H1 (cell line): ENCODE results near the gene PRKCD. TPM values are rescaled to one million over a fixed set of nuclear protein-coding genes. Genes with fewer than 3 reads are reported as not detected.

Experiments
- CTCF ChIA-PET: fragments of 300-600 bp; sonication (Branson Sonifier 250); formaldehyde crosslinking; loops from one replicate; lab custom pipeline; 2021; ENCODE audit not compliant: partially characterized antibody; lab: Charles Lee
- POLR2A ChIA-PET: fragments of 300-600 bp; sonication (Branson Sonifier 250); formaldehyde crosslinking; loops from one replicate; lab custom pipeline; 2021; ENCODE audit warnings: inconsistent platforms; ENCODE audit not compliant: partially characterized antibody; lab: Charles Lee
- DNase-seq, 2 experiments: peaks; one replicate each; pipeline versions ENCODE4 v3.0.0 to v3.0.0-alpha.2; 2010 to 2022; ENCODE audit warnings: low spot score in 2 of 2, low read depth in 1 of 2, mixed read lengths in 1 of 2
- FAIRE-seq: peaks from 2 replicates; lab custom pipeline; 2011; peaks lifted over from hg19 to GRCh38; lab: Jason Lieb, UNC
- H2AFZ ChIP-seq: 2 replicates; pipeline ENCODE4 v1.8.1; 2012; ENCODE audit warnings: low read length, inconsistent platforms
- H2AK5ac ChIP-seq: 2 replicates; pipeline ENCODE4 v1.6.1; 2013; ENCODE audit warnings: low read depth, low read length
- H2BK120ac ChIP-seq: replicated peaks from 2 replicates; pipeline ENCODE3; 2013; ENCODE audit warnings: low read depth, low read length, inconsistent platforms
- H2BK12ac ChIP-seq: 2 replicates; pipeline ENCODE4 v1.6.1; 2013; ENCODE audit warnings: low read depth, low read length
- H2BK15ac ChIP-seq: 2 replicates; pipeline ENCODE4 v1.6.1; 2013; ENCODE audit warnings: low read length
- H2BK20ac ChIP-seq: 2 replicates; pipeline ENCODE4 v1.6.1; 2013; ENCODE audit warnings: low read length
- H2BK5ac ChIP-seq: 2 replicates; pipeline ENCODE4 v1.6.1; 2013; ENCODE audit warnings: low read depth, low read length
- H3K14ac ChIP-seq: 2 replicates; pipeline ENCODE4 v1.6.1; 2013; ENCODE audit warnings: inconsistent platforms; ENCODE audit not compliant: insufficient read length
- H3K18ac ChIP-seq: 2 replicates; pipeline ENCODE4 v1.6.1; 2013; ENCODE audit warnings: low read length; ENCODE audit errors: extremely low read depth
- H3K23ac ChIP-seq: 2 replicates; pipeline ENCODE4 v1.6.1; 2013; ENCODE audit warnings: inconsistent platforms; ENCODE audit not compliant: insufficient read length
- H3K23me2 ChIP-seq: 2 replicates; pipeline ENCODE4 v1.6.1; 2013; ENCODE audit warnings: low read depth, low read length
- H3K27ac ChIP-seq: 2 replicates; pipeline ENCODE4 v1.6.1; 2011; ENCODE audit warnings: low read depth, low read length, inconsistent platforms
- H3K27me3 ChIP-seq, 4 experiments: replicated peaks in 1 of 4; 1 replicate in 1 of 4; 2 replicates in 3 of 4; pipeline versions ENCODE4 v1.6.1 to v1.8.1; 2011 to 2013; ENCODE audit warnings: low read length in 3 of 4, mild to moderate bottlenecking in 3 of 4, inconsistent platforms in 2 of 4, mixed read lengths in 2 of 4, moderate library complexity in 1 of 4; ENCODE audit not compliant: control insufficient read depth in 3 of 4, insufficient read depth in 3 of 4; ENCODE audit errors: extremely low read depth in 1 of 4
- H3K36me3 ChIP-seq, 4 experiments: 2 replicates each; pipeline versions ENCODE4 v1.6.1 to v1.8.1; 2011 to 2013; ENCODE audit warnings: mild to moderate bottlenecking in 4 of 4, low read length in 3 of 4, moderate library complexity in 2 of 4, control low read depth in 1 of 4, inconsistent platforms in 1 of 4; ENCODE audit not compliant: insufficient read depth in 4 of 4, control insufficient read depth in 2 of 4
- H3K4ac ChIP-seq: replicated peaks from 2 replicates; pipeline ENCODE3; 2013; ENCODE audit warnings: low read length, low read depth, mixed read lengths, inconsistent platforms; ENCODE audit not compliant: insufficient read length
- H3K4me1 ChIP-seq, 4 experiments: replicated peaks in 1 of 4; 1 replicate in 1 of 4; 2 replicates in 3 of 4; pipeline versions ENCODE4 v1.6.1 to v1.8.1; 2011 to 2013; ENCODE audit warnings: low read length in 3 of 4, inconsistent platforms in 2 of 4, mixed read lengths in 1 of 4; ENCODE audit not compliant: insufficient read depth in 4 of 4, control insufficient read depth in 3 of 4
- H3K4me2 ChIP-seq, 2 experiments: 2 replicates each; pipeline versions ENCODE4 v1.6.1 to v1.8.1; 2011 to 2013; ENCODE audit warnings: low read depth in 2 of 2, low read length in 2 of 2, control low read depth in 1 of 2, inconsistent platforms in 1 of 2, mild to moderate bottlenecking in 1 of 2; ENCODE audit not compliant: insufficient read depth in 1 of 2
- H3K4me3 ChIP-seq, 4 experiments: fragments of 200-600, 300-600 bp in 1 of 4; sonication (generic), shearing (Covaris generic), sonication (Bioruptor Twin) in 1 of 4; 2 replicates each; pipeline versions ENCODE4 v1.5.1 to v1.8.1; 2011 to 2016; ENCODE audit warnings: low read length in 4 of 4, low read depth in 3 of 4, control low read depth in 2 of 4, inconsistent platforms in 2 of 4, mild to moderate bottlenecking in 2 of 4, mixed read lengths in 1 of 4, moderate library complexity in 1 of 4; ENCODE audit not compliant: insufficient read depth in 2 of 4; ENCODE audit errors: extremely low read depth in 1 of 4
- H3K56ac ChIP-seq: replicated peaks from 2 replicates; pipeline ENCODE3; 2013; ENCODE audit warnings: low read depth, mild to moderate bottlenecking, mixed read lengths, low read length, inconsistent platforms; ENCODE audit not compliant: insufficient read length
- H3K79me1 ChIP-seq: 2 replicates; pipeline ENCODE4 v1.6.1; 2013; ENCODE audit warnings: low read depth, low read length, control low read depth
- H3K79me2 ChIP-seq, 2 experiments: 2 replicates each; pipeline versions ENCODE4 v1.6.1 to v1.8.1; 2012 to 2013; ENCODE audit warnings: low read length in 2 of 2, mild to moderate bottlenecking in 2 of 2, inconsistent platforms in 1 of 2; ENCODE audit not compliant: insufficient read depth in 2 of 2, control insufficient read depth in 1 of 2
- H3K9ac ChIP-seq, 4 experiments: replicated peaks in 1 of 4; 1 replicate in 1 of 4; 2 replicates in 3 of 4; pipeline versions ENCODE4 v1.6.1 to v1.8.1; 2011 to 2013; ENCODE audit warnings: low read depth in 3 of 4, low read length in 3 of 4, control low read depth in 2 of 4, mild to moderate bottlenecking in 2 of 4, moderate library complexity in 2 of 4, inconsistent platforms in 1 of 4; ENCODE audit errors: extremely low read depth in 1 of 4
- H3K9me3 ChIP-seq, 2 experiments: 2 replicates each; pipeline versions ENCODE4 v1.6.1 to v1.8.1; 2012 to 2013; ENCODE audit warnings: mild to moderate bottlenecking in 2 of 2, moderate library complexity in 2 of 2, control low read depth in 1 of 2, inconsistent platforms in 1 of 2, low read depth in 1 of 2, low read length in 1 of 2, mixed read lengths in 1 of 2; ENCODE audit not compliant: insufficient read depth in 2 of 2
- H4K20me1 ChIP-seq, 2 experiments: replicated peaks in 1 of 2; 2 replicates each; pipeline versions ENCODE3 to v1.8.1; 2011 to 2013; ENCODE audit warnings: inconsistent platforms in 2 of 2, low read length in 2 of 2, mild to moderate bottlenecking in 1 of 2; ENCODE audit not compliant: insufficient read depth in 2 of 2, control insufficient read depth in 1 of 2
- H4K5ac ChIP-seq: 2 replicates; pipeline ENCODE4 v1.6.1; 2013; ENCODE audit warnings: low read length, low read depth, mixed read lengths, inconsistent platforms; ENCODE audit not compliant: insufficient read length
- H4K8ac ChIP-seq: 2 replicates; pipeline ENCODE4 v1.8.0; 2013; ENCODE audit warnings: mild to moderate bottlenecking, moderate library complexity, low read length, inconsistent platforms; ENCODE audit not compliant: insufficient read depth; ENCODE audit errors: extremely low read depth
- H4K91ac ChIP-seq: replicated peaks from 2 replicates; pipeline ENCODE3; 2013; ENCODE audit warnings: low read length, mixed read lengths, inconsistent platforms; ENCODE audit not compliant: insufficient read length
- ATF2 ChIP-seq: IDR thresholded peaks from 2 replicates; pipeline ENCODE4 v1.6.1; 2012; ENCODE audit warnings: low read length, inconsistent platforms
- BCL11A ChIP-seq, 2 experiments: IDR thresholded peaks; one replicate each; pipeline ENCODE4 v1.6.1; 2011; ENCODE audit warnings: low read depth in 2 of 2, low read length in 2 of 2, mild to moderate bottlenecking in 2 of 2
- CBX8 ChIP-seq: fragments of 300-800, 300-1000 bp; sonication (generic); IDR thresholded peaks from 2 replicates; pipeline ENCODE4 v1.7.1; 2016; ENCODE audit warnings: low read depth, low read length, borderline replicate concordance
- CEBPB ChIP-seq: IDR thresholded peaks from 2 replicates; pipeline ENCODE4 v1.6.1; 2012; ENCODE audit warnings: low read depth, low read length
- CHD1 ChIP-seq: IDR thresholded peaks from 2 replicates; pipeline ENCODE4 v1.6.1; 2012; ENCODE audit warnings: low read depth, low read length, improper control_type of control experiment
- CTBP2 ChIP-seq: IDR thresholded peaks from 2 replicates; pipeline ENCODE4 v1.7.0; 2011; ENCODE audit warnings: borderline replicate concordance, mild to moderate bottlenecking, moderate library complexity, mixed read lengths, low read length; ENCODE audit not compliant: insufficient read depth, insufficient read length
- GABPA ChIP-seq: IDR thresholded peaks from 2 replicates; pipeline ENCODE4 v1.6.1; 2011; ENCODE audit warnings: mild to moderate bottlenecking, low read length, moderate library complexity, borderline replicate concordance; ENCODE audit not compliant: insufficient read depth
- JUN ChIP-seq: IDR thresholded peaks from 2 replicates; pipeline ENCODE4 v1.6.1; 2011; ENCODE audit warnings: low read depth, mild to moderate bottlenecking, improper control_type of control experiment, low read length
- KDM1A ChIP-seq: fragments of 200-600, 300-600 bp; sonication (generic); IDR thresholded peaks from 2 replicates; pipeline ENCODE4 v1.7.1; 2016; ENCODE audit warnings: mild to moderate bottlenecking, low read length, borderline replicate concordance
- KDM5A ChIP-seq: fragments of 200-600 bp; IDR thresholded peaks from 2 replicates; pipeline ENCODE4 v1.7.1; 2012; ENCODE audit warnings: mild to moderate bottlenecking, low read length, inconsistent platforms, mixed read lengths
- NRF1 ChIP-seq: IDR thresholded peaks from 2 replicates; pipeline ENCODE4 v1.6.1; 2011; ENCODE audit warnings: mild to moderate bottlenecking, low read depth, low read length, improper control_type of control experiment
- POLR2A ChIP-seq, 2 experiments: IDR thresholded peaks; 1 replicate in 1 of 2; 2 replicates in 1 of 2; pipeline ENCODE4 v1.6.1; 2011; ENCODE audit warnings: low read depth in 2 of 2, low read length in 2 of 2, mild to moderate bottlenecking in 2 of 2; ENCODE audit errors: control extremely low read depth in 1 of 2
- SP2 ChIP-seq: IDR thresholded peaks from 2 replicates; pipeline ENCODE4 v1.6.1; 2012; ENCODE audit warnings: mild to moderate bottlenecking, low read length, inconsistent platforms
- WGBS, 2 experiments: shearing (Covaris generic) in 1 of 2; methylation state at CpG; one replicate each; pipeline versions ENCODE4 v1.1.6 to v1.1.7; 2013 to 2015; ENCODE audit warnings: low lambda C conversion rate in 2 of 2, mixed read lengths in 2 of 2, inconsistent platforms in 1 of 2, low coverage in 1 of 2, missing lambda C conversion rate in 1 of 2; ENCODE audit not compliant: insufficient replicate concordance in 2 of 2, insufficient coverage in 1 of 2, insufficient read length in 1 of 2; ENCODE audit errors: extremely low coverage in 1 of 2, missing lambda C conversion rate in 1 of 2; 5-methylcytosine and 5-hydroxymethylcytosine counted together
- polyA plus RNA-seq, 7 experiments: library from polyadenylated mRNA; depleted of rRNA in 3 of 7; stranded (reverse) in 5 of 7; unstranded in 2 of 7; fragments of >200 nt in 5 of 7; fragments of 200-250 nt in 2 of 7; gene quantifications; 1 replicate in 5 of 7; 2 replicates in 1 of 7; 4 replicates in 1 of 7; pipeline versions ENCODE4 v1.2.1 to v1.2.3, GENCODE V29; 2011 to 2013; ENCODE audit warnings: missing spikeins in 2 of 7, mixed read lengths in 2 of 7
- total RNA-seq: library from RNA; stranded (reverse); fragmentation: NEBNext Ultra II Directional; extraction: Animal tissue kit (Norgen Biotek cat#: 25700); gene quantifications from 2 replicates; pipeline ENCODE4 v1.2.1, GENCODE V29; 2021

The PRKCD gene
- total and polyA plus RNA-seq, 2 of the 8 experiments (the other 6 are each of a cell fraction or from before 2014, with no cell fraction given): 22.6 to 23.9 TPM

GRCh38 chr3:53122933-53123305, 38.1 kb upstream of the PRKCD start:
- no peak overlapping the region for H3K9ac ChIP-seq
- no peaks in the 10 kb centered on the region for H3K4me1 ChIP-seq
- no peak for TF ChIP-seq CHD1
- TF ChIP-seq BCL11A (IDR thresholded peaks at IDR 0.05; ENCODE audit: low read depth in 2 of 2, low read length in 2 of 2): no peak
- TF ChIP-seq POLR2A (IDR thresholded peaks at IDR 0.05; ENCODE audit: control extremely low read depth in 1 of 2, low read depth in 2 of 2, low read length in 2 of 2): no peak
- TF ChIP-seq GABPA: no peak
- TF ChIP-seq KDM1A: no peak
- TF ChIP-seq JUN: no peak
- no peak for TF ChIP-seq KDM5A
- no peak for TF ChIP-seq CBX8
- no peak for TF ChIP-seq CEBPB
- no peak for TF ChIP-seq CTBP2
- TF ChIP-seq NRF1: no peak
- no peak for TF ChIP-seq SP2
- no peak for TF ChIP-seq ATF2
- no peaks in the 10 kb centered on the region for H3K27me3 ChIP-seq
- H4K20me1 ChIP-seq: no peaks in the 10 kb centered on the region
- ChIA-PET POLR2A (interaction anchor here (1.6 kb wide), 1 partner anchor 8 kb away, joined by 4 read pairs; the partner anchor contains the start of gene RFT1), CTCF (interaction anchor here (0.9 to 3.4 kb wide), 7 partner anchors 9 to 277 kb away, joined by 3 to 17 read pairs (median 4); no protein-coding TSS in a partner anchor)
- no peaks in the 10 kb centered on the region for H3K23me2 ChIP-seq
- no peak overlapping the region for H3K23ac ChIP-seq
- no peak overlapping the region for H3K27ac ChIP-seq
- FAIRE-seq (no peak), DNase-seq (no peak)
- no peak overlapping the region for H3K14ac ChIP-seq
- no peak overlapping the region for H4K8ac ChIP-seq
- peaks cover 8 to 68% (median 45%) of the 10 kb centered on the region in 4 experiments for H3K36me3 ChIP-seq
- no peaks in the 10 kb centered on the region for H3K79me2 ChIP-seq
- no peak overlapping the region for H4K5ac ChIP-seq
- no peaks in the 10 kb centered on the region for H3K79me1 ChIP-seq
- no peak overlapping the region for H3K18ac ChIP-seq
- no peak overlapping the region for H3K4me3 ChIP-seq
- no peak overlapping the region for H2BK15ac ChIP-seq
- no peak overlapping the region for H2BK5ac ChIP-seq
- no peak overlapping the region for H3K4ac ChIP-seq
- H2BK20ac ChIP-seq: no peak overlapping the region
- H3K56ac ChIP-seq: no peak overlapping the region
- H2BK12ac ChIP-seq: no peak overlapping the region
- H2AFZ ChIP-seq: no peak overlapping the region
- WGBS, 2 experiments: 78% methylated on average over 1 of the region's 1 CpG; no CpG with 5 or more reads in 1 of the 2 experiments
- H2BK120ac ChIP-seq: no peak overlapping the region
- H4K91ac ChIP-seq: no peak overlapping the region
- no peaks in the 10 kb centered on the region for H3K9me3 ChIP-seq
- no peak overlapping the region for H3K4me2 ChIP-seq
- no peak overlapping the region for H2AK5ac ChIP-seq
